Gastroesophageal sphincter (tissue), 4 donors: ENCODE data around the gene TNFSF15. TPM values are rescaled to one million over a fixed set of nuclear protein-coding genes. Genes with fewer than 3 reads are reported as not detected.
A peak's percentile ranks its signal among the peaks of the same experiment; 100 is the strongest.

ENCODE experiments used
- ATAC-seq: fragments of 150-250 bp; one replicate; pipeline ENCODE4 v1.9.1; 2016; ENCODE audit warnings: mild to moderate bottlenecking, moderate library complexity
- H3K27ac ChIP-seq, 4 donors: fragments of 200-600 bp; sonication (generic) in 3 of 4; 1 replicate in 3 of 4; 2 replicates in 1 of 4; pipeline ENCODE4 v1.5.1; 2016 to 2019
- H3K27me3 ChIP-seq: fragments of 200-600 bp; sonication (generic); one replicate; pipeline ENCODE4 v1.5.1; 2019
- H3K36me3 ChIP-seq, 2 donors: fragments of 200-600 bp; sonication (generic); one replicate each; pipeline ENCODE4 v1.5.1; 2019; ENCODE audit warnings: control low read depth in 1 of 2
- H3K4me1 ChIP-seq, 3 donors: fragments of 200-600 bp; sonication (generic); 1 replicate in 2 of 3; 2 replicates in 1 of 3; pipeline ENCODE4 v1.5.1; 2016 to 2019; ENCODE audit warnings: control low read depth in 2 of 3
- H3K4me3 ChIP-seq, 2 donors: fragments of 200-600 bp; sonication (generic); one replicate each; pipeline ENCODE4 v1.5.1; 2019; ENCODE audit warnings: mild to moderate bottlenecking in 1 of 2, moderate library complexity in 1 of 2
- H3K9me3 ChIP-seq, 3 donors: fragments of 200-600 bp; sonication (generic); one replicate each; pipeline ENCODE4 v1.5.1; 2017 to 2019; ENCODE audit warnings: control low read depth in 2 of 3
- EP300 ChIP-seq: sonication (generic); formaldehyde crosslinking; IDR thresholded peaks from one replicate; pipeline ENCODE4 v1.6.1; 2017; ENCODE audit warnings: antibody characterized with exemption, mild to moderate bottlenecking
- POLR2A ChIP-seq, 2 donors: fragments of 450-650 bp; IDR thresholded peaks; one replicate each; pipeline ENCODE4 v1.6.1; 2017; ENCODE audit warnings: antibody characterized with exemption in 2 of 2, mild to moderate bottlenecking in 2 of 2, moderate library complexity in 1 of 2
- POLR2AphosphoS5 ChIP-seq: sonication (generic); formaldehyde crosslinking; IDR thresholded peaks from one replicate; pipeline ENCODE4 v1.6.1; 2017; ENCODE audit warnings: antibody characterized with exemption
- WGBS, 2 donors: methylation state at CpG; one replicate each; pipeline ENCODE4 v1.1.5; 2018; ENCODE audit warnings: low coverage in 1 of 2; 5-methylcytosine and 5-hydroxymethylcytosine counted together
- total RNA-seq, 4 donors: library from RNA; depleted of rRNA; stranded (reverse); fragments of >200 nt; gene quantifications; one replicate each; pipeline ENCODE4 v1.1.0, GENCODE V29; 2016
- TF ChIP-seq, protein P1 (sequence below), 4 experiments: fragments of 200-600 bp in 2 of 4; fragments of 450-650 bp in 2 of 4; sonication (generic) in 1 of 4; IDR thresholded peaks; one replicate each; pipeline ENCODE4 v1.5.1; 2017 to 2019; ENCODE audit warnings: antibody characterized with exemption in 4 of 4, mild to moderate bottlenecking in 2 of 4, moderate library complexity in 2 of 4

Gene TNFSF15
- total RNA-seq, 4 donors from 2014 or later, result 0.13 to 0.27 (median 0.19) TPM

DNA sequence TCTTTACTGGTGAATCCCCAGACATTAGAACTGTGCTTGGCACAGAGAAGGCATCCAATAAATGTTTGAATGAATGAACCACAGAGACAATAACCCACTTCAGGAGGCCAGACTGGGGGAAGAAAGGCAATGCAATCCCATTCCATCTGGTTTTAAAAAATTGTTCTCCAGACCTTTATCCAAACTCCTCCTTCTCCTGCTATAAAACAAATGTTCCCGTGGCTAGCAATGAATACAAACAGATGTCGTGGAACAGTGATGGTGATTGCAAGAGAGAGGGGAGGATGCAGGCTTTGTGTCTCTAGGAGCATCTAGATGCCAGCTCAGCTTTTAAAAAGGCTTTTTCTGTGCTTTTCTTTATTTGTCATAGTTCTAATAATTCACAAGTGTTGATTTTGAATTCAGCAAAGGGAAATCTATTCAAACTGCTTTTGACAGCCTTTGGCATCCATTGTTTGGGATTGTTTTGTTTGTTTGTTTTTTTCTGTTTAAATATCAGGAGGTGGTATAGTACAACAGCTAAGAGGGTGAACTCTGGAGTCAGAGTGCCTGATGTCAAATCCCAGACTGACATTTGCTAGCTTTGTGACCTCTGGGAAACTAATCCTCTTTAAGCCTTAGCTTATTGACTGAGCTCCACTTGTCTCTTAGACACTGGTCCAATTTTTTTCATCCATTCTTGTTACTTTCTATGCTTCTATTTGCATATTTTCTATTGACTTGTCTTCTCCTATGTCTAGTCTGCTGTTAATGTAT, 59.1 kb downstream of the TNFSF15 start:
- Histone ChIP-seq H3K9me3 (no peaks in the 10 kb centered on the region), H3K27me3 (no peaks in the 10 kb centered on the region), H3K27ac (no peak overlapping the region), H3K4me1 (no peaks in the 10 kb centered on the region), H3K36me3 (no peaks in the 10 kb centered on the region), H3K4me3 (no peak overlapping the region)
- ATAC-seq, result peak; percentile 28
- WGBS, 2 donors, result 10 to 30% methylated on average over 2 of the region's 2 CpGs
- TF ChIP-seq POLR2AphosphoS5, result no peak
- TF ChIP-seq EP300, result no peak
- TF ChIP-seq POLR2A (IDR thresholded peaks at IDR 0.05), result no peak
- TF ChIP-seq, protein P1, sequence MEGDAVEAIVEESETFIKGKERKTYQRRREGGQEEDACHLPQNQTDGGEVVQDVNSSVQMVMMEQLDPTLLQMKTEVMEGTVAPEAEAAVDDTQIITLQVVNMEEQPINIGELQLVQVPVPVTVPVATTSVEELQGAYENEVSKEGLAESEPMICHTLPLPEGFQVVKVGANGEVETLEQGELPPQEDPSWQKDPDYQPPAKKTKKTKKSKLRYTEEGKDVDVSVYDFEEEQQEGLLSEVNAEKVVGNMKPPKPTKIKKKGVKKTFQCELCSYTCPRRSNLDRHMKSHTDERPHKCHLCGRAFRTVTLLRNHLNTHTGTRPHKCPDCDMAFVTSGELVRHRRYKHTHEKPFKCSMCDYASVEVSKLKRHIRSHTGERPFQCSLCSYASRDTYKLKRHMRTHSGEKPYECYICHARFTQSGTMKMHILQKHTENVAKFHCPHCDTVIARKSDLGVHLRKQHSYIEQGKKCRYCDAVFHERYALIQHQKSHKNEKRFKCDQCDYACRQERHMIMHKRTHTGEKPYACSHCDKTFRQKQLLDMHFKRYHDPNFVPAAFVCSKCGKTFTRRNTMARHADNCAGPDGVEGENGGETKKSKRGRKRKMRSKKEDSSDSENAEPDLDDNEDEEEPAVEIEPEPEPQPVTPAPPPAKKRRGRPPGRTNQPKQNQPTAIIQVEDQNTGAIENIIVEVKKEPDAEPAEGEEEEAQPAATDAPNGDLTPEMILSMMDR (IDR thresholded peaks at IDR 0.05), result no peak

DNA sequence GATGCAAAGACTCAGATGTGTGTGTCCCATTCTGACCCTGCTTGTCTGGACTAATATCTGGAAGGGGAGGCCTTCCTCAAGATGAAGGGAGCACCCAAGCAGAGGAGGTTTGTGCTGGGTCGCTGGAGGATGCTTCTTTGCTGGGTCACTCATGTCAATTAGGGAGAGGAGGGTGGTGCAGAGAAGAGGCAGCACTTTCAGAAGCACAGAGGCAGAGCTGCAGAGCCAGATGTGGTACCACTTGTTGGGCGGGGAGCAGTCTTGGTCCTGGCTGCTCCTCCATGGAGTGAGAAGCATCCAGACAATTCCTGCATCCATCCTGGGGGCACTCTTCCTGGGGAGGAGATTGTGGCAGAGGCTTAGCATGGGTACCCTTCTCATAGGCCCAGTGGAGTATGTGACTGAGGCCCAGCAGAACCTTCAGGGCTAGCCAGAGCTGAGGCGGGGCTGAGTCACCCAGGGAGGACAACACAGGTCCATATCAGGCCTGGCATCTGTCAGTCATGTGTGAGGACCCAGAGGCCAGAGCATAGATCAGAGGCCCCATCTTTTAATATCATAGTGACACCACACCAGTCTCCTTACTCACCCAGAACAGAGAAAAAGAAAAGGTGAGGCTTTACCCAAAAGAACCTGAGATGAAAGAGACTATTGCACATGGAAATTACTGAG, 59.8 kb downstream of the TNFSF15 start:
- Histone ChIP-seq H3K36me3 (no peaks in the 10 kb centered on the region), H3K27me3 (no peaks in the 10 kb centered on the region), H3K4me3 (no peak overlapping the region), H3K27ac (no peak overlapping the region), H3K9me3 (no peaks in the 10 kb centered on the region), H3K4me1 (no peaks in the 10 kb centered on the region)
- WGBS, 2 donors, result 67 to 89% methylated on average over 1 to 3 of the region's 3 CpGs
- TF ChIP-seq, protein P1 (IDR thresholded peaks at IDR 0.05), result no peak
- TF ChIP-seq POLR2A (IDR thresholded peaks at IDR 0.05) (no peak), POLR2AphosphoS5 (no peak), EP300 (no peak)
- no peak for ATAC-seq

DNA sequence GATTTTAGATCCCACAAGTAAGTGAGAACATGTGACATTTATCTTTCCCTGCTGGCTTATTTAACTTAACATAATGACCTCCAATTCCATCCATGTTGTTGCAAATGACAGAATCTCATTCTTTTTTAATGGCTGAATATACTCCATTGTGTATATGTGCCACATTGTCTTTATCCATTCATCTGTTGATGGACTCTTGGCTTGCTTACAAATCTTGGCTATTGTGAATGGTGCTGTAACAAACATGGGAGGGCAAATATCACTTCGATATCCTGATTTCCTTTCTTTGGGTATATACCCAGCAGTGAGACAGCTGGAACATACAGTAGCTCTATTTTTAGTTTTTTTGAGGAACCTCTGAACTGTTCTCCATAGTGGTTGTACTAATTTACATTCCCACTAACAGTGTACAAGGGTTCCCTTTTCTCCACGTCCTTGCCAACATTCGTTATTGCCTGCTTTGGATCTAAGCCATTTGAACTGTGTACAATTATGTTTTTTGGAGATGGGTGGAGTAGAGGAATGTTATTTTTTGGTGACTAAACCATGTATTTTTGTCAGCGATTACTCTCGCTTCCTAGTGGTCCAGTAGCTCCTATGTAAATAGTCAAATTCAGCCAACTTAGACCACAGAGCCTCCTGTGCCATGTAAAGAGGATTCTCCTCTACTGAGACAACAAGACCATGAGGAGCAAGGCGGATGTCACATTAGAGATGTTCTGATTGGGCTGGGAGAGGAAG, 60.6 kb downstream of the TNFSF15 start:
- ATAC-seq, result no peak
- Histone ChIP-seq H3K36me3 (no peaks in the 10 kb centered on the region), H3K9me3 (no peaks in the 10 kb centered on the region), H3K27ac (no peak overlapping the region), H3K4me1 (no peaks in the 10 kb centered on the region), H3K27me3 (no peaks in the 10 kb centered on the region), H3K4me3 (no peak overlapping the region)
- WGBS, 2 donors, result 52 to 74% methylated on average over 3 to 5 of the region's 6 CpGs
- TF ChIP-seq, protein P1 (IDR thresholded peaks at IDR 0.05), result no peak
- TF ChIP-seq POLR2A (IDR thresholded peaks at IDR 0.05), result no peak
- no peak for TF ChIP-seq POLR2AphosphoS5
- TF ChIP-seq EP300, result no peak

DNA sequence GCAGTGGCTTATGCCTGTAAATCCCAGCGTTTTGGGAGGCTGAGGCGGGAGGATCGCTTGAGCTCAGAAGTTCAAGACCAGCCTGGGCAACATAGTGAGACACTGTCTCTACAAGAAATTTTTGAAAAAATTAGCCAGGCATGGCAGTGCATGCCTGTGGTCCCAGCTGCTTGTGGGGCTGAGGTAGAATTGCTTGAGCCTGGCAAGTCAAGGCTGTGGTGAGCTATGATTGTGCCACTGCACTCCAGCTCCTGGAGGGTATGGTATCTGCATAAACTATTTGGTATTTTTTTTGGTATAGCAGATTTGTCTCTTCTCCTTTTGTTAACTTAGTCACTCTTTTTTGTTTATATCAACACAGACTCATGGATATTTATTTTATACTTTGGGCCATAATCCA, 62.4 kb downstream of the TNFSF15 start:
- no peak overlapping the region for H3K4me3 ChIP-seq
- no peaks in the 10 kb centered on the region for H3K36me3 ChIP-seq
- no peak for ATAC-seq
- no peaks in the 10 kb centered on the region for H3K4me1 ChIP-seq
- no peak overlapping the region for H3K27ac ChIP-seq
- no peaks in the 10 kb centered on the region for H3K9me3 ChIP-seq
- no peaks in the 10 kb centered on the region for H3K27me3 ChIP-seq
- TF ChIP-seq POLR2AphosphoS5 (no peak), EP300 (no peak), POLR2A (IDR thresholded peaks at IDR 0.05) (no peak)
- TF ChIP-seq, protein P1 (IDR thresholded peaks at IDR 0.05), result no peak
- 93 to 96% methylated on average over 3 of the region's 3 CpGs for whole genome bisulfite sequencing, 2 donors
